Liver (tissue), 3 donors: ENCODE results near the gene CD244.

ENCODE experiments used
- ATF3 ChIP-seq: IDR thresholded peaks from 2 replicates; pipeline ENCODE4 v1.6.1; 2016; ENCODE audit warnings: antibody characterized with exemption
- CTCF ChIP-seq: fragments of 150-350 bp; IDR thresholded peaks from 2 replicates; pipeline ENCODE4 v1.5.1; 2017; ENCODE audit warnings: improper control_type of control experiment, low read depth, low read length; ENCODE audit not compliant: missing input control
- EGR1 ChIP-seq, 2 donors: IDR thresholded peaks; 2 replicates each; pipeline ENCODE4 v1.6.1; 2016 to 2018; ENCODE audit warnings: antibody characterized with exemption in 2 of 2, low read depth in 2 of 2
- JUND ChIP-seq, 2 donors: IDR thresholded peaks; 2 replicates each; pipeline ENCODE4 v1.6.1; 2016; ENCODE audit warnings: antibody characterized with exemption in 2 of 2
- RAD21 ChIP-seq, 2 donors: IDR thresholded peaks; 2 replicates each; pipeline ENCODE4 v1.6.1; 2016; ENCODE audit warnings: antibody characterized with exemption in 2 of 2, mild to moderate bottlenecking in 2 of 2
- RXRA ChIP-seq, 2 donors: IDR thresholded peaks; 2 replicates each; pipeline ENCODE4 v1.6.1; 2017 to 2018; ENCODE audit warnings: antibody characterized with exemption in 2 of 2, mild to moderate bottlenecking in 1 of 2
- SP1 ChIP-seq: IDR thresholded peaks from 2 replicates; pipeline ENCODE4 v1.6.1; 2018; ENCODE audit warnings: antibody characterized with exemption, mild to moderate bottlenecking
- YY1 ChIP-seq: IDR thresholded peaks from 2 replicates; pipeline ENCODE4 v1.6.1; 2016; ENCODE audit warnings: antibody characterized with exemption, mild to moderate bottlenecking
- donor health status: healthy.
- donor health status: healthy.

- TF ChIP-seq JUND (IDR thresholded peaks at IDR 0.05) (no peak), YY1 (no peak), CTCF (no peak), ATF3 (no peak), RAD21 (IDR thresholded peaks at IDR 0.05) (no peak), EGR1 (IDR thresholded peaks at IDR 0.05; ENCODE audit: low read depth in 2 of 2) (no peak), RXRA (IDR thresholded peaks at IDR 0.05) (no peak), SP1 (no peak)
Observed at GRCh38 chr1:160789702-160790611, 72.7 kb downstream of the CD244 start.
